Bronchial epithelial cell (primary cell): ENCODE measurements around the gene RPS15. TPM values are rescaled to one million over a fixed set of nuclear protein-coding genes. Genes with fewer than 3 reads are reported as not detected.

ENCODE experiments used
- DNase-seq: peaks from one replicate; pipeline ENCODE4 v3.0.0-alpha.2; 2010; ENCODE audit warnings: low read depth
- FAIRE-seq: peaks from 2 replicates; lab custom pipeline; 2011; peaks lifted over from hg19 to GRCh38; lab: Jason Lieb, UNC
- H3K27me3 ChIP-seq: 2 replicates; pipeline ENCODE4 v1.5.1; 2011; ENCODE audit warnings: low read length; ENCODE audit not compliant: control insufficient read depth, insufficient read depth
- H3K36me3 ChIP-seq: 2 replicates; pipeline ENCODE4 v1.5.1; 2011; ENCODE audit warnings: low read length; ENCODE audit not compliant: control insufficient read depth, insufficient read depth
- H3K4me3 ChIP-seq: 2 replicates; pipeline ENCODE4 v1.5.1; 2011; ENCODE audit warnings: mild to moderate bottlenecking, low read depth, low read length, control low read depth
- CTCF ChIP-seq: IDR thresholded peaks from 2 replicates; pipeline ENCODE4 v1.5.1; 2011; ENCODE audit warnings: mild to moderate bottlenecking, moderate library complexity, low read length, control low read depth, inconsistent platforms; ENCODE audit not compliant: insufficient read depth, severe bottlenecking
- total RNA-seq: library from RNA; depleted of rRNA; stranded (reverse); fragments of >200 nt; gene quantifications from 2 replicates; pipeline ENCODE4 v1.2.1, GENCODE V29; 2014

Gene RPS15
- total RNA-seq, 1 donor from 2014 or later: 966 TPM

GRCh38 chr19:1457031-1457739, 19.0 kb downstream of the RPS15 start:
- Histone ChIP-seq H3K27me3 (peaks cover 13% of the 10 kb centered on the region), H3K36me3 (peaks cover 4% of the 10 kb centered on the region), H3K4me3 (no peak overlapping the region)
- FAIRE-seq: no peak
- TF ChIP-seq CTCF: peak; percentile 18
- DNase-seq: no peak

- Histone ChIP-seq H3K4me3 (no peak overlapping the region), H3K27me3 (peaks cover 7% of the 10 kb centered on the region), H3K36me3 (peaks cover 4% of the 10 kb centered on the region)
- no peak for DNase-seq
- TF ChIP-seq CTCF: no peak
- no peak for FAIRE-seq
Measured at GRCh38 chr19:1457892-1458291, 19.7 kb downstream of the RPS15 start.

GRCh38 chr19:1459479-1459878, 21.3 kb downstream of the RPS15 start:
- DNase-seq (no peak), FAIRE-seq (no peak)
- H3K4me3 ChIP-seq: no peak overlapping the region
- H3K36me3 ChIP-seq: peaks cover 4% of the 10 kb centered on the region
- H3K27me3 ChIP-seq: peaks cover 1% of the 10 kb centered on the region
- TF ChIP-seq CTCF: no peak

GRCh38 chr19:1460033-1460995, 22.1 kb downstream of the RPS15 start:
- FAIRE-seq (no peak), DNase-seq (no peak)
- Histone ChIP-seq H3K36me3 (peaks cover 4% of the 10 kb centered on the region), H3K27me3 (peaks cover 1% of the 10 kb centered on the region), H3K4me3 (no peak overlapping the region)
- no peak for TF ChIP-seq CTCF

GRCh38 chr19:1461862-1462261, 23.7 kb downstream of the RPS15 start:
- peaks cover 4% of the 10 kb centered on the region for H3K36me3 ChIP-seq
- no peak overlapping the region for H3K4me3 ChIP-seq
- DNase-seq (no peak), FAIRE-seq (no peak)
- H3K27me3 ChIP-seq: peaks cover 7% of the 10 kb centered on the region
- no peak for TF ChIP-seq CTCF
